GM12878 (cell line): ENCODE results near the gene ABR. TPM values are rescaled to one million over a fixed set of nuclear protein-coding genes. Genes with fewer than 3 reads are reported as not detected.

Experiments used
- ATAC-seq: fragments of 200-7000 bp; cut with Tn5 transposase; 3 replicates; pipeline ENCODE4 v1.9.1; 2020; ENCODE audit warnings: mild to moderate bottlenecking, moderate library complexity
- BruUV-seq: library from RNA; stranded (reverse); fragments of 400-500 nt; replicated peaks from 2 replicates; lab custom pipeline; 2021; lab: Mats Ljungman, UMichigan
- CTCF ChIA-PET: fragments of 300-600 bp; sonication (Branson Sonifier 250); formaldehyde crosslinking; extraction: SDS; loops from one replicate; lab custom pipeline; 2021; ENCODE audit warnings: inconsistent platforms; lab: Yijun Ruan, JAX
- POLR2A ChIA-PET: fragments of 350-600 bp; formaldehyde crosslinking; extraction: SDS; loops from one replicate; lab custom pipeline; 2021; ENCODE audit warnings: inconsistent platforms; lab: Charles Lee
- RAD21 ChIA-PET: fragments of 300-600 bp; sonication (Branson Sonifier 250); formaldehyde crosslinking; loops from one replicate; lab custom pipeline; 2023; ENCODE audit warnings: antibody characterized with exemption; ENCODE audit not compliant: unreplicated experiment; lab: Charles Lee
- SMC1A ChIA-PET: fragments of 300-600 bp; sonication (Branson Sonifier 250); formaldehyde crosslinking; loops from one replicate; lab custom pipeline; 2023; ENCODE audit not compliant: unreplicated experiment, uncharacterized antibody; lab: Charles Lee
- DNase-seq: peaks from one replicate; pipeline ENCODE4 v3.0.0-alpha.2; 2011; ENCODE audit warnings: low read depth, low spot score
- FAIRE-seq: peaks from 3 replicates; lab custom pipeline; 2011; peaks lifted over from hg19 to GRCh38; lab: Jason Lieb, UNC
- H2AFZ ChIP-seq: 2 replicates; pipeline ENCODE4 v1.6.0; 2011; ENCODE audit warnings: low read depth, low read length, control low read depth; ENCODE audit not compliant: control insufficient read depth
- H3K27ac ChIP-seq: 2 replicates; pipeline ENCODE4 v1.5.1; 2011; ENCODE audit warnings: control low read depth; ENCODE audit not compliant: control insufficient read depth, insufficient read depth
- H3K27me3 ChIP-seq, 2 experiments: replicated peaks in 1 of 2; 2 replicates each; pipeline versions ENCODE4 v1.6.0 to v1.6.1; 2011; ENCODE audit warnings: low read length in 1 of 2; ENCODE audit not compliant: control insufficient read depth in 2 of 2, insufficient read depth in 2 of 2
- H3K36me3 ChIP-seq, 2 experiments: 2 replicates each; pipeline ENCODE4 v1.5.1; 2011; ENCODE audit warnings: low read length in 1 of 2; ENCODE audit not compliant: control insufficient read depth in 2 of 2, insufficient read depth in 2 of 2
- H3K4me1 ChIP-seq: 2 replicates; pipeline ENCODE4 v1.6.1; 2011; ENCODE audit warnings: mild to moderate bottlenecking, low read length, moderate library complexity, mixed read lengths; ENCODE audit not compliant: control insufficient read depth, insufficient read depth
- H3K4me2 ChIP-seq: 2 replicates; pipeline ENCODE4 v1.6.0; 2011; ENCODE audit warnings: control low read depth; ENCODE audit not compliant: control insufficient read depth, insufficient read depth
- H3K4me3 ChIP-seq: fragments of 200-600 bp; sonication (generic); 2 replicates; pipeline ENCODE4 v1.5.1; 2016
- H3K79me2 ChIP-seq: 2 replicates; pipeline ENCODE4 v1.6.0; 2011; ENCODE audit warnings: low read length; ENCODE audit not compliant: control insufficient read depth, insufficient read depth
- H3K9ac ChIP-seq: 2 replicates; pipeline ENCODE4 v1.8.0; 2011; ENCODE audit warnings: low read length, control low read depth, mixed read lengths; ENCODE audit not compliant: control insufficient read depth, insufficient read depth
- H3K9me3 ChIP-seq: replicated peaks from 3 replicates; pipeline ENCODE4 v1.5.1; 2011; ENCODE audit warnings: mild to moderate bottlenecking, low read length; ENCODE audit not compliant: control insufficient read depth, insufficient read depth
- H4K20me1 ChIP-seq: 2 replicates; pipeline ENCODE4 v1.6.0; 2011; ENCODE audit not compliant: control insufficient read depth, insufficient read depth
- BCL3 ChIP-seq: IDR thresholded peaks from 2 replicates; pipeline ENCODE4 v1.6.1; 2011; ENCODE audit warnings: borderline replicate concordance, low read depth, mild to moderate bottlenecking, moderate library complexity, low read length; ENCODE audit not compliant: insufficient read depth, poor library complexity, severe bottlenecking
- CBX5 ChIP-seq: sonication (generic); IDR thresholded peaks from 2 replicates; pipeline ENCODE4 v1.6.1; 2016; ENCODE audit warnings: low read depth, moderate library complexity, mild to moderate bottlenecking, inconsistent platforms
- CTCF ChIP-seq, 3 experiments: IDR thresholded peaks in 2 of 3; conservative IDR thresholded peaks in 1 of 3; 2 replicates each; pipeline ENCODE4 v1.5.1; 2011; ENCODE audit warnings: low read depth in 3 of 3, low read length in 3 of 3, mild to moderate bottlenecking in 3 of 3, control low read depth in 2 of 3, moderate library complexity in 2 of 3, inconsistent platforms in 1 of 3, mixed read lengths in 1 of 3; ENCODE audit not compliant: control insufficient read depth in 2 of 3, insufficient read depth in 1 of 3; ENCODE audit errors: extremely low read depth in 1 of 3
- ELK1 ChIP-seq: IDR thresholded peaks from 2 replicates; pipeline ENCODE4 v1.6.1; 2012; ENCODE audit warnings: low read depth, low read length, improper control_type of control experiment
- FOXK2 ChIP-seq: fragments of 450-650 bp; IDR thresholded peaks from 2 replicates; pipeline ENCODE4 v1.6.1; 2017; ENCODE audit warnings: mild to moderate bottlenecking, moderate library complexity
- IRF4 ChIP-seq: IDR thresholded peaks from 2 replicates; pipeline ENCODE4 v1.6.1; 2011; ENCODE audit warnings: low read depth, low read length
- SMC3 ChIP-seq: IDR thresholded peaks from 2 replicates; pipeline ENCODE4 v1.6.1; 2011; ENCODE audit warnings: low read length, improper control_type of control experiment, borderline replicate concordance
- SREBF1 ChIP-seq: IDR thresholded peaks from 2 replicates; pipeline ENCODE4 v1.6.1; 2012; ENCODE audit warnings: mild to moderate bottlenecking, low read length
- SRF ChIP-seq, 2 experiments: IDR thresholded peaks; 2 replicates each; pipeline ENCODE4 v1.6.1; 2011; ENCODE audit warnings: low read depth in 2 of 2, low read length in 2 of 2, mild to moderate bottlenecking in 1 of 2, moderate library complexity in 1 of 2
- SUPT20H ChIP-seq: IDR thresholded peaks from 2 replicates; pipeline ENCODE4 v1.6.1; 2011; ENCODE audit warnings: low read depth, mild to moderate bottlenecking, low read length, moderate library complexity, borderline replicate concordance; ENCODE audit not compliant: control insufficient read depth
- TCF12 ChIP-seq: IDR thresholded peaks from 2 replicates; pipeline ENCODE4 v1.6.1; 2011; ENCODE audit warnings: low read depth, mild to moderate bottlenecking, low read length
- ZNF207 ChIP-seq: fragments of 450-650 bp; IDR thresholded peaks from 2 replicates; pipeline ENCODE4 v1.6.1; 2014; ENCODE audit warnings: antibody characterized with exemption, mild to moderate bottlenecking, borderline replicate concordance
- WGBS: methylation state at CpG from one replicate; pipeline ENCODE4 v1.1.6; 2016; ENCODE audit warnings: low lambda C conversion rate; ENCODE audit not compliant: insufficient replicate concordance, insufficient coverage; ENCODE audit errors: missing lambda C conversion rate; 5-methylcytosine and 5-hydroxymethylcytosine counted together
- in situ Hi-C: fragments of 300-500 bp; cut with MboI; formaldehyde crosslinking; loops from 9 replicates; pipeline ENCODE4 v1.14.3; 2018; ENCODE audit warnings: mixed read lengths
- intact Hi-C: fragments of 100-400 bp; cut with micrococcal nuclease; formaldehyde crosslinking; loops from one replicate; pipeline ENCODE4 v1.14.2; 2022; ENCODE audit not compliant: unreplicated experiment
- polyA plus RNA-seq, 11 experiments: library from polyadenylated mRNA; depleted of rRNA in 4 of 11; unstranded in 6 of 11; stranded (reverse) in 5 of 11; fragments of >200 nt; fragmentation: Nextera tagmentation in 4 of 11; fragmentation: Illumina TruSeq in 1 of 11; extraction: Ambion mirVana in 4 of 11; extraction: Trizol in 1 of 11; gene quantifications; 1 replicate in 1 of 11; 2 replicates in 10 of 11; pipeline versions ENCODE4 v1.2.1 to v1.2.3, GENCODE V29; 2011 to 2016; ENCODE audit warnings: inconsistent platforms in 2 of 11, missing spikeins in 2 of 11, low read depth in 1 of 11
- total RNA-seq, 4 experiments: library from RNA; depleted of rRNA in 3 of 4; stranded (reverse); fragments of >200 nt in 3 of 4; fragmentation: Illumina TruSeq in 1 of 4; extraction: Trizol in 1 of 4; gene quantifications; 2 replicates each; pipeline versions ENCODE4 v1.2.1 to v1.2.3, GENCODE V29; 2013 to 2021
- TF ChIP-seq, protein P1 (sequence below): IDR thresholded peaks from 2 replicates; pipeline ENCODE4 v1.6.1; 2011; ENCODE audit warnings: mild to moderate bottlenecking, low read depth, low read length, moderate library complexity; ENCODE audit not compliant: insufficient replicate concordance

The ABR gene
- total and polyA plus RNA-seq, 10 of the 15 experiments (the other 5 are each of a cell fraction or from before 2014, with no cell fraction given) = 1.4 to 112 (median 30.0) TPM

- TF ChIP-seq SREBF1 (no peak), BCL3 (no peak)
These were observed 198.5 kb downstream of the ABR start (continued) for GRCh38 chr17:981292-981658.

GRCh38 chr17:980406-981291 is 199.1 kb downstream of the ABR start:
- ChIA-PET SMC1A (interaction anchor here (0.8 to 2.1 kb wide), 18 partner anchors 16 to 568 kb away, joined by 3 to 24 read pairs (median 5); partner anchors contain the start of genes GLOD4, MRM3 and TIMM22), RAD21 (interaction anchor here (0.5 to 2.8 kb wide), 20 partner anchors 16 to 569 kb away, joined by 3 to 32 read pairs (median 4); partner anchors contain the start of genes GLOD4, MRM3, TIMM22 and VPS53), POLR2A (interaction anchor here (1.0 kb wide), 4 partner anchors 16 to 568 kb away, joined by 3 read pairs; partner anchors contain the start of gene TIMM22), CTCF (interaction anchor here (0.6 to 2.8 kb wide), 36 partner anchors 9 to 816 kb away, joined by 3 to 61 read pairs (median 4); partner anchors contain the start of genes GLOD4, MRM3, TIMM22 and VPS53)
- WGBS = 18% methylated on average over 43 of the region's 43 CpGs
- Histone ChIP-seq H3K27ac (no peak overlapping the region), H3K9ac (no peak overlapping the region), H3K27me3 (peaks cover 3 to 11% of the 10 kb centered on the region in 2 experiments; a peak in 2 of 4 replicates), H3K4me2 (peak overlapping the region; percentile 86), H3K36me3 (no peaks in the 10 kb centered on the region), H3K9me3 (no peaks in the 10 kb centered on the region), H3K4me1 (peaks cover 7% of the 10 kb centered on the region; the same call in 1 of the 2 replicates), H3K4me3 (peak overlapping the region; percentile 61; the same call in 1 of the 2 replicates), H3K79me2 (no peaks in the 10 kb centered on the region), H2AFZ (peak overlapping the region; percentile 53), H4K20me1 (no peaks in the 10 kb centered on the region)
- peak; percentile 87 for FAIRE-seq
- in situ Hi-C loops = no loop called here
- no TSS peak for BruUV-seq
- intact Hi-C loops = loop anchor here (1.0 to 10.0 kb wide), 4 partner anchors 101 to 568 kb away; partner anchors contain the start of gene VPS53
- peak; percentile 33 for DNase-seq
- ATAC-seq = peak; percentile 86
- 0 out of 2 replicates have a peak, but pooled peaks have one; percentile 58 for TF ChIP-seq TCF12
- no peak for TF ChIP-seq CBX5
- TF ChIP-seq CTCF (IDR thresholded peaks at IDR 0.05 in 2 of 3, conservative IDR thresholded peaks at IDR 0.05 in 1 of 3; ENCODE audit: control insufficient read depth in 2 of 3, extremely low read depth in 1 of 3, insufficient read depth in 1 of 3, low read depth in 3 of 3, low read length in 3 of 3) = peak; percentile 69 to 85 (median 71)
- no peak for TF ChIP-seq ZNF207
- TF ChIP-seq SMC3 = peak; percentile 78
- no peak for TF ChIP-seq ELK1
- TF ChIP-seq SUPT20H = no peak
- TF ChIP-seq, protein P1, sequence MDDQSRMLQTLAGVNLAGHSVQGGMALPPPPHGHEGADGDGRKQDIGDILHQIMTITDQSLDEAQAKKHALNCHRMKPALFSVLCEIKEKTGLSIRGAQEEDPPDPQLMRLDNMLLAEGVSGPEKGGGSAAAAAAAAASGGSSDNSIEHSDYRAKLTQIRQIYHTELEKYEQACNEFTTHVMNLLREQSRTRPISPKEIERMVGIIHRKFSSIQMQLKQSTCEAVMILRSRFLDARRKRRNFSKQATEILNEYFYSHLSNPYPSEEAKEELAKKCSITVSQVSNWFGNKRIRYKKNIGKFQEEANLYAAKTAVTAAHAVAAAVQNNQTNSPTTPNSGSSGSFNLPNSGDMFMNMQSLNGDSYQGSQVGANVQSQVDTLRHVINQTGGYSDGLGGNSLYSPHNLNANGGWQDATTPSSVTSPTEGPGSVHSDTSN = no peak
- TF ChIP-seq FOXK2 = no peak
- no peak for TF ChIP-seq IRF4
- TF ChIP-seq SRF (IDR thresholded peaks at IDR 0.05; ENCODE audit: low read depth in 2 of 2, low read length in 2 of 2) = 0 out of 4 replicates have a peak, but pooled peaks of 1 of the 2 experiments have one; percentile 9
